HG03108 (cell line): ENCODE measurements around the gene BRINP3.

Experiments
- ATAC-seq: cut with Tn5 transposase; IDR thresholded peaks from one replicate; pipeline ENCODE4 v1.9.1; 2021; ENCODE audit warnings: moderate library complexity; ENCODE audit not compliant: unreplicated experiment

BRINP3 gene

DNA sequence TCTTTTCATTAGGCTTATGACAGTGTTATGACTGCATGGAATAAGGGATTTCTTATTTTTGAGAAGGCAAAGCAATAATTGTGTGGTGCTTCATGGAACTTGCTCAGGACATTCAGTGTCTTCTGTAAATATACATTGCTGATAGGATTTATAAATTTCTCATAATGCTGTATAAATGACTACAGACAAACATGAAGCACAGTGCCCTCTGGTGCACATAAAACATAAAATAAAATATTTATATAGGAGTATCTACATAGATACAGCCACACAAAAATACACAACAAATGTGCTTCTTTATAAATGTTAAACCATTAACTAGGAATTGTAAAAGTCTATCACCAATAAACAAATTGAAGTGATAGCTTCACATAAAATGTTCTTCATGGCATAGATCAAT is 24.1 kb downstream of the BRINP3 start:
- ATAC-seq, result no peak

DNA sequence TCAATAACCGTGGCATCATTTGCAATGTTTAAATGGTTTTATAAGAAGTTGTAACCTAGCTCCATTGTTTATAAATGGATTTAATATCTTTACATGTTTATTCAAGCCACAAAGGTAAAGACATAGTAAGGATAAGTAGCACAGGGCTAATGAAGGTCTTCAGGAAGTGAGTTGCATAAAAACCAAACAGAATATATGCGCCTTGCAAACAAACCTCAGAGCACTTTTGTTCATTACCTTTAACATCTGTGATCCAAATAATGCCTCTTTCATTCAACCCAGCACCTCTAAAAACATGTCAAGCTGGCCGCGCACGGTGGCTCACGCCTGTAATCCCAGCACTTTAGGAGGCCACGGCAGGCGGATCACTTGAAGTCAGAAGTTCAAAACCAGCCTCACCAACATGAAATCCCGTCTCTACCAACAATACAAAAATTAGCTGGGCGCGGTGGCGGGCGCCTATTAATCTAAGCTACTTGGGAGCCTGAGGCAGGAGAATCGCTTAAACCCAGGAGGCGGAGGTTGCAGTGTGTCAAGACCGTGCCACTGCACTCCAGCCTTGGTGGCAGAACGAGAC is 25.3 kb downstream of the BRINP3 start:
- ATAC-seq, result no peak

DNA sequence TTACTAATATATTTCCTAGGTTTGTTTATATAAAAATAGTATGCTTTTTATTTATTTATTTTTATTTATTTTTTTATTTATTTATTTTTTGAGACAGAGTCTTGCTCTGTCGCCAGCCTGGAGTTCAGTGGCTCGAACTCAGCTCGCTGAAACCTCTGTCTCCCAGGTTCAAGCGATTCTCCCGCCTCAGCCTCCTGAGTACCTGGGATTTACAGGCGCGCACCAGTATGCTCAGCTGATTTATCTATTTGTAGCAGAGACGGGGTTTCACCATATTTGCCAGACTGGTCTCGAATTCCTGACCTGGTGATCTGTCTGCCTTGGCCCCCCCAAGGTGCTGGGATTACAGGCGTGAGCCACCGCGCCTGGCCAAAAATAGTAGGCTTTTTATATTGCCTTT is 33.2 kb downstream of the BRINP3 start:
- ATAC-seq, result no peak

DNA sequence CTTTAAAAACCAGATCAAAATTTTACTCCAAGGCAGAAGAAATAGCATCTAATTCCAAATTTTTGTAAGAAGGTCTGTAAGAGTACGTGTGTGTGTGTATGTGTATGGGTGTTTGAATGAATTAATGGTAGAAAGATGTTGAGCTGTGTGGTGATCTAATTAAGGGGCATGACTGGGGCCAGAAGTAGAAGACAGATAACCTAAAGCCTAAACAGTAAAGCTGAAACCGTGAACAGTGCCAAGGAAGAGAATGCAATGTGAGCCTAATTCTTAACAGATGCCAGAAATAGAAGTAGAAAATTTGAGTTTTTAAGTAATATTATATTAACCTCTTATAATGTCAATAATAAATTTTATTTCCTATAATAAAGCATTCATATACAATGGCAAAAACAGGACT is 38.2 kb downstream of the BRINP3 start:
- no peak for ATAC-seq

DNA sequence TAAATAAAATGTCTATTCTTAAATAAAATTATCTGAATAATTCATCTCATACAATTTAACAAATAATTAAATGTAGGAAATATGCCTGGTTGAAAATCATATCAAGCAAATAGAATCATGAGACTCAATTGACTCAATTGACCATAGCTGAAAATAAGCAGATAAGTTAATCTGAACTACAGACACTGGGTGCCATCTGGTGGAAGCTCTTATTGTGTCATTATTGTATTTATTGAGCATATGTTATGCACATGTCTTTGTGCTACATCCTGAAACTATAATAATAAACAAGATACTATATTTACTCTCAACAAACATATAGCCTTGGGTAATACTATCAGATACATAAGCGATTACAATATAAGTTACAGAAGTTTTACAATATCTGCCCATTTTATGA is 41.0 kb downstream of the BRINP3 start:
- no peak for ATAC-seq

DNA sequence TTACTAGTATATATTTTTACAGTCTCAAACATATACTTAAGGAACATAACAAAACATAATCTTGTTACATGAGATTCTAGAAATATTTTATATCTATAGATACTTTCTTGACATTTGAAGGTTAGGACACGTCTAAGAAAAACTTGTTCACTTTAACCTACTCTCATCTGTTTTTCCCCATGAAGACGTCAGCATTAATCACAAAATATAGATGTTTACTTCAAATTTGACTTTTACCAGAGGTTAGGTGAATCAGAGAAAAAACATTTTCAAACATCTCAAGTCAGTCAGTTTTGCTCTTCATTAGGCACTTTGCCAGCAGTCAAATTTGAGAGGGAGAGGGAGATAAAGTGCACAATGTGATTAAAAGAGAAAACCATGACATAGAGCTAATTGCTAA is 47.7 kb downstream of the BRINP3 start:
- no peak for ATAC-seq

DNA sequence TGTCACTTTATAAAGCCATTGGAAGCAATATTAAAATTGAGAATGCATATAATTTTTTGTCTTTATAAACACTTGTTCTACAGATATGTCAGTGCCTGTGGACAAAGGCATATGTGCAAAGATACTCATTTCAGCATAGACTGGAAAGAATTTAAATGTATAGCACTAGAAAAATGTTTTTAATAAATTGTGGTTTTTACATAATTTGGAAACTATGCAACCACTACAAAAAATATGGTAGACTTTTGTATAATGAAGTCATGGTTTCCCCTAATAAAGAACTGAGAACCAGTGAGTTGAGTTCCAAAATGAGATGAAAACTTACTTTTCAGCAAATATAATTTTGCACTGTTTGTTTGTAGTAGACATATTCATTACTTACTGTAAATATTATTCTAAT is 48.5 kb downstream of the BRINP3 start:
- no peak for ATAC-seq

DNA sequence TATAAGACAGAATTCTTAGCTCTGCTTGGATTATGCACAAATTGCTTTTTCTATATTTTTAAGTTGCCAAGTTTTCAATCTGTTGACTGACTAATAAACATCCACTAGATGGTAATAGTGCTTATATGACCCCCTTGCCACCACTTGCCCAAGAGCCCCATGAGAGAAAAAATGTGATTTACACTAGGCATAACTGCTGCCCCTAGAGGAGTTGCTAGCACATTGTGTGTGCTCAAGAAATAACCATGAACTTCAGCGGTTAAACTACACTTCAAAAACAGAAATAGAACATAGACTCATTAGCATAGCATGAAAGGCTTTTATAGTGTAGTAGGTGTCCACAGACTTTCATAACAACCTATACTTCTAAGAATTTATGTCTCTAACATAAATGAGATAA is 61.4 kb downstream of the BRINP3 start:
- no peak for ATAC-seq

DNA sequence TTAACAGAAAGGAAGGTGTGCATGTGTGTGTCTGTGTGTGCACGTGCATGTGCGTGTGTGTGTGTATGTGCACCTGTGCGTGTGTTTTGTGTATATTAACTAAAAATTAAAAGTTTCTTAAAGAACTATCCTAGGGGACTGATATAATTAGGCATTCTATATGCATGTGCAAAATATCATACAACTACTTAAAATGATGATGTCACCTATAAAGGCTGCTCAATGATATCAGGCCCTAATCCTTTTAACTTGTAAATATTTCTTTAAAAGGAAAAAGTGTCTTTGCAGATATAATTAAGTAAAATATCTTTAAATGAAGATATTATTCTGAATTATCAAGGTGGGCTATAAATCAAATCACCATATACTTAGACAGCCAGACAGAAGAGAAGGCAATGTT is 64.5 kb downstream of the BRINP3 start:
- no peak for ATAC-seq

DNA sequence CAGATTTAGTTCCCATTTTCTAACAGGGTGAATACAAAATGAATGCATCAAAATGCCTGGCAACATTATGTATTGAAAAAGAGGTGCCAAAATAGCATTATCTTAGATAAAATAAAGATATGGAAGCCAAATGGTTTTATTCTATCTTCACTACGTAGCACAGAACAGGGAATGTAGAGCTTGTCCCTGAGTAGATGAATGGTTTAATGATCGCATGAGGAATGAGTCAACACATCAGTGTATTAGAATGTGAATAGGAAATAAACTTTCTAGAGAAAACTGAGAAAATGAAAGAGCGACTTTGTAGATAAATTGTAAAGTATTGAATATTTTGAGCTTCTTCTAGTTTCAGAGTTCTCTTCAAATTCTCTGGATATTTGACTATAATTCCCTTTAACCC is 74.3 kb downstream of the BRINP3 start:
- ATAC-seq, result no peak

DNA sequence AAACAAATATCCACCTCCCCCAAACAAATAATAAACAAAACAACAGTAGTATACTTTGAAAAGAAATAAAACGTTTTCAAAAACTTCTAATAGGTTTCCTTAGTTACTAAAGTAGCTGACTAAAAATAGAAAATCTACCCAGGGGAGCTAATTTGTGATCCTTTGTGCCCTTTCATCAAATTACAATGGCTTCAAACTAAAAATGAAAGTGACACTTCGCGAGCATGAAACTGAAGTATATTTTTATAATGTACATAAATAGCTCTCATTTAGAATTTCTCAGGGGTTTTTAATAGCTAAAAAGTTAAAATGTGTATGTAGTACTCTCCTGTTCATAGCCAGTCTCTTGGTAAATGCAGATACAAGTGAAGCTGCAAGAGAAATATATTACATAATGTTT is 78.4 kb downstream of the BRINP3 start:
- no peak for ATAC-seq

DNA sequence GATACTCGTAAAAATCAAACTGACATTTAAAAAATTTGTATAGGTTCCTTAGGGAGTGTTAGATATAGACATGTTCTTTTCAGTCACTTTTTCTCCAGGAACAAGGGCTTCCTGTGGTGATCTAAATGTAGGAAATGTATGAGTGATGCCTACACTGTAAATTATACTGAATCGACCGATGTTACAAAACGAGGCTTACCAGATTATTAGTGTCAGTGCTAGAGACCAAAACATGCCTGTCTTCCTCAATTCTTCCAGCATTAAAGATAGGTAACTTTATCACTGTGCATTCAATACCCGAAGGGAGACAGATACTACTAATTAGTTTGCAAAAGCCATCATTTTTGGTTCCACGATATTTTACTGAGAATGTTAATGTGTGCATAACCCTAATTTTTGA is 86.1 kb downstream of the BRINP3 start:
- ATAC-seq, result no peak

DNA sequence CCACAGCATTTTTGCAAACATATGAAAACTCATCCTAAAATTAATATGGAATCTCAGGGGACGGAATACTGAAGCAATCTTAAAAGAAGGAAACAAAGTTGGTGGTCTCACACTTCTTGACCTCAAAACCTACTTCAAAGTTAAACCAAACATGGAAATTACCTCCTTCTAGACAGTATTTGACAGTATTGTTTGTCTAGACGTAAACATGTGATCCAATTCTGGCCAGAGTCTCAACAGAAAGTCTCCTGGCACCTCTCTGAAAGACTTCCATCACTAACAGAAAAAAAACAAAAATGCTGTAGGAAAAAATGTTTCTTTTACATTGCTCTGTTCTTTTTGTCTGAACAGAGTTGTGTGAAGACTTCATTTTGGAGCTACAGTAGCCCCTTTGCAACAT is 99.7 kb downstream of the BRINP3 start:
- no peak for ATAC-seq

DNA sequence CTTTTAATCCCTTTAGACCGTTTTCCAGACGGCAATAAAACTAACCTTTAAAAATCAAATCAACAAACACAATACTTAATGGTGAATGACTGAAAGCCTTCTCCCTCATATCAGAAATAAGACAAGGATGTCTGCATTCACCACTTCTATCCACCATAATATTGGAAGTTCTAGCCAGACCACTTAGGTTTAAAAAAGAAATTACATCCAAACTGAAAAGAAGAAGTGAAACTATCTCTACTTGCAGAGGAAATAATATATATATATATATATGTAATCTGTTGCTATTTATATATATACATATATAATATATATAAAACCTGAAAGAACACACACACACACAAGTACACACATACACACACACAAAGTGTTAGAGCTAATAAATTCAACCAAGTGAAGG is 100.4 kb downstream of the BRINP3 start:
- ATAC-seq, result no peak

DNA sequence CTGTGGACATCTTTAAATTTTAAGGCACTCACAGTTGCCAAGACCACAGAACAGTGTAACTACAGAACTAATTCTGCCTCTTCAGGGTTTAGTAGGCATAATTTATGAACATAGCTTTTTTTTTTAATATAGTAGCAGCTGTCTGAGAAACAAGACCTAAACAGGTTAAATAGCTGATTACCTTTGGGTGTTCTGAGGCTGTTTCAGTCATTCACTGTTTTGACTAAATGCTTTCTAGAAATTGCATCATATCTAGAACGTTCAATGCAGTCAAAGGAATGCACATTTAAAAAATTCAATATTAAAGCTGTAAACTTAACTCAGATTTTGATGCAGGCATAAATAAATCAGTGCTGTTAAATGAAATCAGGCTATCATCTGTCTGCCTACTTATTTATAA is 101.6 kb downstream of the BRINP3 start:
- ATAC-seq, result no peak

DNA sequence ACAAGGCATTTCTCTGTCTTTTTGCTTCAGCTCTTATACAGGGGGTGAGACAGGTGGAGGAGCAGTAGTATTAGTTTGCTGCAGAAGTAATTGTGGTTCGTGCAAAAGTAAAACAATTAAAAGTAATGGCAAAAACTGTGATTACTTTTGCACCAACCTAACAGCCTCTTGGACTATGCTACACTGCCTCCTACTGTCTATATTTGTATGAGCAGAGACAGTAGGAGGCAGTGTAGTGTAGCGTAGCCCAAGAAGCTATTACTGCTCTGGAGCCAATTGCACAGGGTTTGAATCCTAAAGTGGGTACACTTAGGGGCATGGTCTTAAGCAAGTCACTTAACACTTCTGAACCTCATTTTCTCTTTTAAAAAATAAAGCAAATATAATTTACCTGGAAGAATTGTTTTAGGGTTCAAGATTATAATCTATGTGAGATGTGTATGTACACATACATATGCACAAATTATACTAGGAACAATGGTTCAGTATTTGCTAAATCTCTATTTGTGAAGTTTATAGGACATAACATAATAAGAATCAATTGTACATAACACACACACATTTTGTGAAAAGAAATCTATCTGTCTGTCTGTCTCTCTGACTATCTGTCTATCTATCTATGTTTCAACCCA is 103.8 kb downstream of the BRINP3 start:
- ATAC-seq, result peak; percentile 63

DNA sequence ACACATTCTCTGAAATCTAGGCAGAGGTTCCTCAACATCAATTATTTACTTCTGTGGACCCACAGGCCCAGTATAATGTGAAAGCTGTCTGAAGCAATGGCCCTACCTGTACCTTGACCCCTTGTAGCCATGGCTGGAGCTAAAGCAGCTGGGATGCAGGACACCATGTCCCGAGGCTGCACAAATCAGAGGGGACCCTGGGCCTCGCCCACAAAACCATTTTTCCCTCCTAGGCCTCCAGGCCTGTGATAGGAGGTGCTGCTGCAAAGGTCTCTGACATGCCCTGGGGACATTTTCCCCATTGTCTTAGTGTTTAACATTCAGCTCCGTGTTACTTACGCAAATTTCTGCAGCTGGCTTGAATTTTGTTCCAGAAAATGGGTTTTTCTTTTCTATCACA is 110.5 kb downstream of the BRINP3 start:
- ATAC-seq, result no peak

DNA sequence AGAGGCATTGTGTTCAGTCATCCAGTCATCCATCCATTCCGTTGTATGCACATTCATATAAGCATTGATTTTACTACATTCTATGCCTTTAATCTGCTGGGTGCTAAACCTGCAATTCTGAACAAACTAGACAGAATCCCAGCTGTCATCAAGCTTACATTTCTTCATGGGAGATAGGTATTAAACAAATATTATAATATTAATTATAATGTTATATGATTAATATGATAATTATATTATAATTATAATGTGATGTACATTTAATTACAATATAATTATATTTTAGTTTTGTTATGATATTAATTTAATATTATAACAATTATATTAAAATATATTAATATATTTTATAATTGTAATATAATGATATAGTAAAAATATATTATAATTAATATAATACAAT is 112.4 kb downstream of the BRINP3 start:
- no peak for ATAC-seq

DNA sequence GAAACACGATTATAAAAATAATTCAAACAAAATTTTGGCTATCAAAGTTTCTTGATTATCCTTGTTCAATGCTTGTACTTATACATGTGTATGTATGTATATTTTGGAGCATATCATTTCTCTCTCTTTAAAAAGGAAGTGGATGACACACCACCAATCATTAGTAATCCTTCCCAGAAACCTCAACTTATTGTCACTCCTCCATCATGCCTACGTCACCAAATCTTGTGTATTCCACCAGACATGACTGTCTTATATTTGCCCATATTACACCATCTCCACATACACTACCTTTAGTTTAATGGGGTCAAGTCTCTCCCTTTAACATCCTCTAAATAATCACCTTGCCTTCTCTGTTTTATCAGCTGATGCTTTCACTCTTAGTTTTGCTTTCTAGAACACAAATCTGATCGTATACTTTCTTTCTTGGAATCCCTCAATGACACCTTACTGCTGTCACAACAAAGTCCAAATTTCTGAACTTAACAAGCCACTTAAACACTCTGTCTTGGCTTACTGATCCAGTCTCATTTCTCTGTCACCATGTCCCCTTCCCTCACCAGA is 124.0 kb downstream of the BRINP3 start:
- no peak for ATAC-seq

DNA sequence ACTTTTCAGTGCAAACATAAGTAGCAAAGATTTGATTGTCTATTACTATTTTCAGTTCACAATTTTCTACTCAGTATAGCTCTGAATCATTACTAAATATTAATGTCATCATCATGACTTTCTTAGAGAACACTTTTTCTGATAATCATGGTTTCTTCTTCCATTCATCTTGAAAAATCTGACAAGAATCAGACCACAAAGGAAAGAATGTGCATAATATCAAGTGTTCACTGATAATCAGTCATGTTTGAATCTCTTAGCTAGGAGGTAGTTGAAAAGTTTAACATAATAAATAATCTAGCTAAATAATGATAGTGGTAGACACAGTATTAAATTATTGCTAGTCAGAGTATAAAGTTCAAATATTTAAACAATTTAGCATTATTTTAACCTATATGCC is 133.2 kb downstream of the BRINP3 start:
- ATAC-seq, result no peak

DNA sequence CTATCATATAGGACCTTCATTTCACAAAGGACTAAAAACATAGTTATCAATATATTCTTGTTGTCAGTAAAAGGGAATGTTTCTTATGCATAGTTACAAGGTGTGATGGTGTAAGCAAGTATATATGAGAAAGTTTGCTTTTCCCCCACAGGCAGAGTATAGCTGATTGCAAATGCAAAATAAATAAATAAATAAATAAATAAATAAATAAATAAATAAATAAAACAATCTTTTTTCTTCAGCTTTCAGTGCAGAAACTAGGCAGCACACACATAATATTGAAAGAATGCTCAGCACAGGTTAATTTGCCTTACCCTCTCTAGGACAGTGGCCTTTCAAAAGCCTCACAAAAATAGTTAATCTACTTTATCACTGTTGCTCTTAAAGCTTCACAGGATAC is 138.8 kb downstream of the BRINP3 start:
- no peak for ATAC-seq

DNA sequence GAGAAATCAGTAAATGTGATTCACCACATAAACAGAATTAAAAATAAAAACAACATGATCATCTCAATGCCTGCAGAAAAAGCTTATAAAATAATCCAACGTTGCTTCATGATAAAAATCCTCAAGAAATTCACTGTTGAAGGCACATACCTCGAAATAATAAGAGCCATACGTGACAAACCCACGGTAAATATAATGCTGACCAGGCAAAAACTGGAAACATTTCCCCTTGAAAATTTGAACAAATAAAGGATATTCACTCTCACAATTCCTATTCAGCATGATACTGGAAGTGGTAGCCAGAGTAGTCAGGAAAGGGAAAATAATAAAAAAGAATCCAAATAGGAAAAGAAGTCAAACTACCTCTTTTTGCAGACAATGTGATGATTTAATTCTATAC is 148.8 kb downstream of the BRINP3 start:
- ATAC-seq, result no peak

DNA sequence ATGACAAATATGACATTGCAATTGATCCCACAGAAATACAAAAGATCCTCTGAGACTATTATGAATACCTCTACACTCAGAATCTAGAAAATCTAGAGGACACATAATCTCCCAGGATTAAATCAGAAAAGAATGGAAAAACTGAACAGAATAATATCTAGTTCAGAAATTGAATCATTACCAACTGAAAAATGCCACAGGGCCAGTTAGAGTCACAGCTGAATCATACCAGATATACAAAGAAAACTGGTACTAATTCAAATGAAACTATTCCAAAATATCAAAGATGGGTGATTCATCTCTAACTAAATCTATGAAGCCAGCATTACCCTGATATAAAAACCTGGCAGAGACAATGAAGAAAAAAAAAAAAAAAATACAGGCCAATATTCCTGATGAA is 149.3 kb downstream of the BRINP3 start:
- no peak for ATAC-seq
